Thyroid gland (tissue), 4 donors: Measurements from ENCODE around the gene ANAPC16.

Source experiments
- CTCF ChIP-seq, 6 experiments: fragments of 200-600 bp in 3 of 6; fragments of 450-650 bp in 3 of 6; sonication (generic) in 3 of 6; IDR thresholded peaks; one replicate each; pipeline ENCODE4 v1.5.1; 2016 to 2019; ENCODE audit warnings: antibody characterized with exemption in 6 of 6, mild to moderate bottlenecking in 2 of 6, inconsistent platforms in 1 of 6, moderate library complexity in 1 of 6
- POLR2A ChIP-seq, 2 donors: fragments of 450-650 bp; IDR thresholded peaks; one replicate each; pipeline ENCODE4 v1.6.1; 2017; ENCODE audit warnings: antibody characterized with exemption in 2 of 2, mild to moderate bottlenecking in 2 of 2, moderate library complexity in 1 of 2

GRCh38 chr10:72167118-72167517 is 48.7 kb upstream of the ANAPC16 start:
- TF ChIP-seq CTCF (IDR thresholded peaks at IDR 0.05), result no peak
- no peak for TF ChIP-seq POLR2A (IDR thresholded peaks at IDR 0.05)
